ENCODE results near the gene TDRD10.

GRCh38 chr1:154485106-154485505 is 16.9 kb upstream of the TDRD10 start:
- TF ChIP-seq CTCF (IDR thresholded peaks at IDR 0.05; ENCODE audit: insufficient read depth, low read depth, low read length) = no peak
- TF ChIP-seq EZH2 (IDR thresholded peaks at IDR 0.05; ENCODE audit: insufficient read depth, low read length) = no peak

Data from astrocyte (in vitro differentiated cells and primary cell).